DND-41 (cell line): ENCODE measurements around the gene DPY30.

Experiments
- CTCF ChIP-seq: IDR thresholded peaks from 2 replicates; pipeline ENCODE4 v1.5.1; 2012; ENCODE audit warnings: borderline replicate concordance, low read length, moderate library complexity, mild to moderate bottlenecking; ENCODE audit not compliant: poor library complexity, severe bottlenecking; ENCODE audit errors: extremely low read depth
- EZH2 ChIP-seq: IDR thresholded peaks from 3 replicates; pipeline ENCODE4 v1.6.1; 2012; ENCODE audit warnings: borderline replicate concordance, low read depth, mild to moderate bottlenecking, moderate library complexity, low read length, inconsistent platforms; ENCODE audit not compliant: severe bottlenecking

DNA sequence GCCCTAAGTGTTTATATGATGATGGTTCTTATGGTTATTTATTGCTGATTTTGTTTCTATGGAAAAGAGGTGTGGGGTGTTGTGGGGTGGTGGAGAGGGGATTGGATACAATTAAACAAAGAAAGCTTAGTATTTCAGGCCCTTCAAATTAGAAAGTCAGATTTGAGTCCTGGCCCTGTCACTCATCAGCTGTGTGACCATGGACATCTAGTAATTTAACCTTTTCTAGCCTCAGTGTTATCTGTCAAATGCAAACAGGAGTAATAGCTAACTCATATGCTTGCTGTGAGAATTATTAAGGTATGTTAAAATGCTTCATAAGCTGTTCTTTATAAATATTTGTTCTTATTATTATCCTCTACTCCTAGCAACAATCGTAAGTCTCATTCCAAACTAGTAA, 26.7 kb downstream of the DPY30 start:
- TF ChIP-seq CTCF (no peak), EZH2 (no peak)
